ENCODE results near the gene NBPF19.
"Not testable (repeated sequence)": the region's sequence is repeated elsewhere in the genome, so short reads cannot be mapped to it uniquely, and the experiment has no call there.

DNA sequence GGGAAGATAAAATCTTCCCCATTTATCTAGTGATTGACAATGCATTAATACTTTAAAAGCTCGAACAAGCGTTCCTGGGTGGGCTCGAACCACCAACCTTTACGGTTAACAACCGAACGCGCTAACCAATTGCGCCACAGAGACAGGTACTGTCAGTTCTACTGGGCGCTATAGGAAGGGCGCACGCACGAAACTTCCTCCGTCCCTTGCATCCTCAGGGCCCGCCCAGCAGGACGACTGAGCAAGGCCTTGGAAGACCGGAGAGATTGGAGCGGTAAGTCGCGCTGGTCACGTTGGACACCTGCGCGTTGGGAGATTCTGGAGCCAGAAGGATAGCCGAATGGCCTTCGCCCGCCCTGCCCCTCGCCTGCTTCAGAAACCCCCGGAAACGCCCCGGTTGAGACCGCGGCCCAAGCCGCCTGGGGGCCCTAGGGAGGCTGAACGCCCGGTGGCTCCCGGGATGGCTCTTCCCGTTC, 83.5 kb downstream of the NBPF19 start:
- not testable (repeated sequence) for TF ChIP-seq POLR2A, CTCF (IDR thresholded peaks at IDR 0.05)
